ENCODE measurements around the gene DTX4.
A peak's percentile ranks its signal among the peaks of the same experiment; 100 is the strongest.

Gene DTX4

GRCh38 chr11:59172345-59173079 lies 580 bp downstream of the DTX4 start:
- Histone ChIP-seq H3K4me3 (peak overlapping the region; percentile 80), H3K9me3 (no peaks in the 10 kb centered on the region), H3K27me3 (peaks cover 28% of the 10 kb centered on the region), H4K20me1 (peaks cover 15% of the 10 kb centered on the region; the same call in 1 of the 2 replicates), H3K27ac (0 out of 2 replicates have a peak overlapping the region, but pooled peaks have one; percentile 30), H3K4me2 (peak overlapping the region; percentile 99), H3K4me1 (peaks cover 32% of the 10 kb centered on the region), H3K36me3 (no peaks in the 10 kb centered on the region; the same call in 1 of the 2 replicates), H3K9ac (peak overlapping the region; percentile 79)
- TF ChIP-seq Cebpa-rat (IDR thresholded peaks at IDR 0.05): no peak

- H3K4me3 ChIP-seq: peak overlapping the region; percentile 80
- no peak for TF ChIP-seq Cebpa-rat (IDR thresholded peaks at IDR 0.05)
- H3K4me2 ChIP-seq: peak overlapping the region; percentile 99
- no peak overlapping the region for H3K27ac ChIP-seq
- H3K9ac ChIP-seq: peak overlapping the region; percentile 79
- peaks cover 32% of the 10 kb centered on the region for H3K4me1 ChIP-seq
- peaks cover 28% of the 10 kb centered on the region for H3K27me3 ChIP-seq
- no peaks in the 10 kb centered on the region; the same call in 1 of the 2 replicates for H3K36me3 ChIP-seq
- no peaks in the 10 kb centered on the region for H3K9me3 ChIP-seq
- H4K20me1 ChIP-seq: peaks cover 15% of the 10 kb centered on the region; the same call in 1 of the 2 replicates
Observed at GRCh38 chr11:59173080-59173963, 1.4 kb downstream of the DTX4 start.

GRCh38 chr11:59173964-59174663 lies 2.2 kb downstream of the DTX4 start:
- TF ChIP-seq Cebpa-rat (IDR thresholded peaks at IDR 0.05): peak; percentile 78
- H3K9me3 ChIP-seq: peaks cover 7% of the 10 kb centered on the region
- no peak overlapping the region for H3K27ac ChIP-seq
- H3K4me3 ChIP-seq: no peak overlapping the region; the same call in 1 of the 2 replicates
- H3K36me3 ChIP-seq: no peaks in the 10 kb centered on the region; the same call in 1 of the 2 replicates
- peaks cover 28% of the 10 kb centered on the region for H3K27me3 ChIP-seq
- H3K9ac ChIP-seq: no peak overlapping the region
- H3K4me2 ChIP-seq: peak overlapping the region; percentile 99
- H3K4me1 ChIP-seq: peaks cover 32% of the 10 kb centered on the region
- peaks cover 15% of the 10 kb centered on the region; the same call in 1 of the 2 replicates for H4K20me1 ChIP-seq

GRCh38 chr11:59174664-59175033 lies 2.7 kb downstream of the DTX4 start:
- H3K9ac ChIP-seq: no peak overlapping the region
- no peak overlapping the region for H3K27ac ChIP-seq

GRCh38 chr11:59175091-59175501 lies 3.2 kb downstream of the DTX4 start:
- Histone ChIP-seq H3K36me3 (no peaks in the 10 kb centered on the region; the same call in 1 of the 2 replicates), H3K9me3 (peaks cover 17% of the 10 kb centered on the region), H4K20me1 (peaks cover 15% of the 10 kb centered on the region; the same call in 1 of the 2 replicates), H3K9ac (no peak overlapping the region), H3K4me3 (no peak overlapping the region), H3K27ac (no peak overlapping the region), H3K27me3 (peaks cover 28% of the 10 kb centered on the region), H3K4me1 (peaks cover 32% of the 10 kb centered on the region), H3K4me2 (peak overlapping the region; percentile 99; the same call in 1 of the 2 replicates)
- no peak for TF ChIP-seq Cebpa-rat (IDR thresholded peaks at IDR 0.05)

More at GRCh38 chr11:59174664-59175033, 2.7 kb downstream of the DTX4 start:
- Histone ChIP-seq H3K4me1 (peaks cover 32% of the 10 kb centered on the region), H3K9me3 (peaks cover 12% of the 10 kb centered on the region), H3K4me2 (peak overlapping the region; percentile 99; the same call in 1 of the 2 replicates), H3K36me3 (no peaks in the 10 kb centered on the region; the same call in 1 of the 2 replicates), H3K27me3 (peaks cover 28% of the 10 kb centered on the region), H3K4me3 (no peak overlapping the region), H4K20me1 (peaks cover 15% of the 10 kb centered on the region; the same call in 1 of the 2 replicates)
- TF ChIP-seq Cebpa-rat (IDR thresholded peaks at IDR 0.05): no peak

- no peak overlapping the region for H3K9ac ChIP-seq
- H4K20me1 ChIP-seq: peaks cover 15% of the 10 kb centered on the region; the same call in 1 of the 2 replicates
- H3K27me3 ChIP-seq: peaks cover 28% of the 10 kb centered on the region
- no peak for TF ChIP-seq Cebpa-rat (IDR thresholded peaks at IDR 0.05)
- H3K4me2 ChIP-seq: no peak overlapping the region
- peaks cover 32% of the 10 kb centered on the region for H3K4me1 ChIP-seq
- peaks cover 24% of the 10 kb centered on the region for H3K9me3 ChIP-seq
- no peak overlapping the region for H3K27ac ChIP-seq
- no peak overlapping the region for H3K4me3 ChIP-seq
- no peaks in the 10 kb centered on the region; the same call in 1 of the 2 replicates for H3K36me3 ChIP-seq
Observed at GRCh38 chr11:59176330-59176729, 4.4 kb downstream of the DTX4 start.

- no peak overlapping the region for H3K27ac ChIP-seq
- H3K9ac ChIP-seq: no peak overlapping the region
- H3K4me1 ChIP-seq: peaks cover 23% of the 10 kb centered on the region
- H3K4me2 ChIP-seq: no peak overlapping the region
- peaks cover 15% of the 10 kb centered on the region; the same call in 1 of the 2 replicates for H4K20me1 ChIP-seq
- peaks cover 18% of the 10 kb centered on the region; the same call in 1 of the 2 replicates for H3K36me3 ChIP-seq
- H3K27me3 ChIP-seq: peaks cover 18% of the 10 kb centered on the region
- TF ChIP-seq Cebpa-rat (IDR thresholded peaks at IDR 0.05): no peak
- peaks cover 24% of the 10 kb centered on the region for H3K9me3 ChIP-seq
- no peak overlapping the region for H3K4me3 ChIP-seq
Observed at GRCh38 chr11:59178402-59178801, 6.5 kb downstream of the DTX4 start.

GRCh38 chr11:59179121-59179520 lies 7.2 kb downstream of the DTX4 start:
- Histone ChIP-seq H3K9me3 (peaks cover 24% of the 10 kb centered on the region), H3K27me3 (peaks cover 10% of the 10 kb centered on the region; the same call in 1 of the 2 replicates), H4K20me1 (peaks cover 10% of the 10 kb centered on the region; the same call in 1 of the 2 replicates), H3K4me1 (peaks cover 16% of the 10 kb centered on the region), H3K4me2 (no peak overlapping the region), H3K9ac (no peak overlapping the region), H3K36me3 (peaks cover 19% of the 10 kb centered on the region; the same call in 1 of the 2 replicates), H3K4me3 (no peak overlapping the region), H3K27ac (no peak overlapping the region)
- no peak for TF ChIP-seq Cebpa-rat (IDR thresholded peaks at IDR 0.05)
